GM12865 (cell line): ENCODE data around the gene TTC28.

Experiments
- DNase-seq: peaks from one replicate; pipeline ENCODE4 v3.0.0; 2010; ENCODE audit warnings: low read depth
- H3K4me3 ChIP-seq: 2 replicates; pipeline ENCODE4 v1.5.1; 2011; ENCODE audit warnings: mild to moderate bottlenecking, low read depth, low read length, control low read depth
- CTCF ChIP-seq: IDR thresholded peaks from 2 replicates; pipeline ENCODE4 v1.5.1; 2011; ENCODE audit warnings: low read length, control low read depth, low read depth, inconsistent platforms; ENCODE audit not compliant: insufficient read depth; ENCODE audit errors: missing control alignments

The TTC28 gene

GRCh38 chr22:28254396-28254795, 425.2 kb downstream of the TTC28 start:
- DNase-seq, result no peak
- no peak for TF ChIP-seq CTCF
- no peak overlapping the region for H3K4me3 ChIP-seq

- no peak for TF ChIP-seq CTCF
- DNase-seq, result no peak
- no peak overlapping the region for H3K4me3 ChIP-seq
Measured at GRCh38 chr22:28252539-28252938, 427.1 kb downstream of the TTC28 start.

- DNase-seq, result no peak
- H3K4me3 ChIP-seq, result no peak overlapping the region
- no peak for TF ChIP-seq CTCF
Measured at GRCh38 chr22:28250036-28250695, 429.5 kb downstream of the TTC28 start.

GRCh38 chr22:28249402-28249801, 430.2 kb downstream of the TTC28 start:
- no peak for TF ChIP-seq CTCF
- no peak overlapping the region for H3K4me3 ChIP-seq
- DNase-seq, result no peak

GRCh38 chr22:28247667-28248363, 431.8 kb downstream of the TTC28 start:
- no peak for DNase-seq
- no peak overlapping the region for H3K4me3 ChIP-seq
- no peak for TF ChIP-seq CTCF

GRCh38 chr22:28247136-28247535, 432.5 kb downstream of the TTC28 start:
- DNase-seq, result no peak
- no peak for TF ChIP-seq CTCF
- H3K4me3 ChIP-seq, result no peak overlapping the region
